NCI-H128 (cell line): ENCODE measurements around the gene DOCK4.

Source experiments
- DNase-seq: peaks from one replicate; lab custom pipeline; 2025; ENCODE audit not compliant: unreplicated experiment; lab: John Stamatoyannopoulos, UW

The DOCK4 gene

DNA sequence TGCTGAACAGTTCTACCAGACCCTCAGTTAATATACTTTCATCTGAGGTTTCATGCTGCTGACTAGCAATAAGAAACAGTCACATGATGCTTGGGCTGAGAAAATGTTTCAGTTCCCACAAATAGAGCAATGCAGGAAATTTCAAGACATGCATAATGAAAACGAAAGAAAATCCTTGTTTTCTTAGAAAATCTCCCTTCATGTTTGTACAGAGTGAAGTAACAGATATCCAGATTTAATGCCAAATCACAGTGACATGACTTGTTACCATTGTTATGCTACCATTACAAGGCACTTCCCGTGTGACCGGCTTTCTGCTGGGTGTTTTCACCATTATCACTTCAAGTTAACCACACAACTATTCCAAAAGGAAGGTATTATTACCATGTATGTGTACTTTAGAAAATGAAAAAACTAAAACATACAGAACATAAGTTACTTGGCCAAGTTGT, 121.7 kb downstream of the DOCK4 start:
- no peak for DNase-seq

DNA sequence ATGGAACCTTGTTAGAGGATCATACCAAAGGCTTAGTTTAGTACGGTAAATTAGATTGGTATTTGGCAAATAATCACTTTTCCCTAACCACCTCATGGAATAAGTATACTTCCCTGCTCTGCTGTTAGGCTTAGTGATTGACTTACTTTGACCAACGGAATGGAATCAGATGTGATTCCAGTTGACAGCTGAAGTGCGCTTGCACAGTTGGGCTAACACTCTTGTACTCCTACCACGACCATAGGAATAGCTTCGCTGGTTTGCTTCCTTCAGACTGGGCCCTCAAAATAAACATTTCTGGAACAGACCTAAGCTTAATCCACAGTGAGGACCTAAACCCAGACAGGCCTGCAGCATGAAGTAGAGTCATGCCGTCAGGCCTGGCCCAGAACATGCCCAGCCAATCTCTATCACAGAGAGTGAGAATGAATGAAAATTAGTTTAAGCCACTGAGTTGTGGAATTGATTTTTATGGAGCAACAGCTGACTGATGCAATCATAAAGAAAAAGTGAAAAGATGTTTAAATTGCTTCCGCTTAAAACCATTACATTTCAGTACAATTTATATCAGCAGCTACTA, 122.3 kb downstream of the DOCK4 start:
- no peak for DNase-seq

DNA sequence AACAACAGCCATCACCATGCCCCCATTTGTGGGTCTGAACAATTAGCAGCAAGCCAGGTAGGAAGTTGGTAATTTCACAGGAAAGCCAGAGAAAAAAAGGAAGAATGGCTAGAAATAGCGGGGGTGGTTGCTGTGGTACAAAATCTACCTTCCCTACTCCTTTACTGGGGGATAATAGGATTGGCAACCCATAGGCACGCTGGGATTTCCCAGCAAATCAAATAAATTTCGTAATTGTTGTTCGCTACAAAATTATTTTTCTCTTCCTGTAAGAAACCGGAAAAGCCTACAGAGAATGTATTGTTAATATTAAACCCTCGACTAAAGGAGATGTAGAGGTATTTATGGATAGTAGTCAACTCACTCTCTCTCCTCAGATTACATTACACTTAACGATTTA, 123.9 kb downstream of the DOCK4 start:
- DNase-seq = no peak

DNA sequence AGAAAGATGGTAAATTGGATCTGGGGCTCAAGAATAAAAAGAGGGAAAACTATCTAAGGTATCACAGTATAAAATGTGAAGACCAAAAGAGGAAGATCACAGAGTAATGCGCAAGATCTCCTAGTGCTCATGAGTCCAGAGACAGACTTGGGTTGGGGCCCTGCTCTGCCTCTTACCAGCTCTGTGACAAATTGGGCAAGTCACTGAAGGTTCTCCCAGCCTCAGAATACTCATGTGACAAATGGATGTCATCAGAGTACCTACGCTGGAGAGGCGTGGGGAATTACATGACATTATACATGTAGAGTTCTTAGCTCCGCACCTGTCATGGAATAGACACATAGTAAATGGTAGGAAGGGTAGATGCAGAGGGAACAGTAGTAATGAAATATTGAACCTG, 124.4 kb downstream of the DOCK4 start:
- DNase-seq = no peak

DNA sequence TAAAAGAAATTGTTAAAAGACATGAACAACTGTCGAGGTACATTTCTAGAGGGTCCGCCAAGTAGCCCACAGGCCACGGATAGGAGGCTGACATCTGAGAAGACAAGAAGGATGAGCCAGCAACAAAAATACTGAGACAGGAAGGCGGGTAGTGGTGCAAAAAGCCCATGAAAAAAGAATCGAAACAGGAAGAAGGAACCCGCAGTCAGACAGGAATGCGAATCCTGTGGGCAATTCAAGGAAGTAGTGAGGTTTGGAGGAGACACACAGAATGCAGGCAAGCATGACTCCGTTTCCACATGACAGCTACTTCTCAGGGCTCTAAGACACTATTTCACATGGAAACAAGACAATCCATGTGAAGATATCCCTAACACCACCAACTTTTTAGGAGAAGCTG, 125.2 kb downstream of the DOCK4 start:
- DNase-seq = no peak

DNA sequence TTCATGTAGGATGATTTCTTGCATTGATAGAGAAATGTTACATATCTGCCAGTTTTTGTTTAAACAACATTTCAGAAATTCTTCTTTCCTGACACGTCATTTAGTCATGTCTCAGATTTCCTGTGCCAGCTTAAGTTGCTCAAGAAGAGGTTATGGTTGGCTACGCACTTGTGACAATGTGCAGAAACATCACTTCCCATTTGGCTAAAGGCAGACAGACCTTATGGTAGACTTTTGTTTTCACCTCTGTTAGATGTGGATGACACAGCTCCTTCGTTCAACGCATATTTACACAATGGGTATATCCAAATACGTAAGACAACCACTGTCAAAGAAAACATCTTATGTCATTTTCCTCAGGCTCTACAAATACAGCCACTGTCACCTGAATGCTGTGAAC, 125.8 kb downstream of the DOCK4 start:
- no peak for DNase-seq

DNA sequence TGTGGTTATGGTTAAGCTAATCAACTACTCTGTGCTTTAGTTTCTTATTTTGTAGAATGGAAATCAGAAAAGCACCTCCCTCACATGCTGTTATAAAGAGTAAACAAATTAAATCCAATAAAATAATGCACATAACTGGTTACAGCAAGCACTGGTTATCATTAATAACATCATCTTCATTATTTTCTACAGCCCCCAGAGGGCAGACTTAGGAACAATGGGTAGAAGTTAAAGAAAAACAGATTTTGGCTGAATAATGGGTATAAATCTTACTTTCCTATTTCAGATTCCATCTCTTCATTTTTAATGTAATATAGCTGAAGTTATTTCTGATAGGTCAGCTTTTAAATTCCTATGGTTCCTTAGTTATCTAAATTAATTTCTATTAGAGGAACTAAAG, 126.5 kb downstream of the DOCK4 start:
- no peak for DNase-seq

DNA sequence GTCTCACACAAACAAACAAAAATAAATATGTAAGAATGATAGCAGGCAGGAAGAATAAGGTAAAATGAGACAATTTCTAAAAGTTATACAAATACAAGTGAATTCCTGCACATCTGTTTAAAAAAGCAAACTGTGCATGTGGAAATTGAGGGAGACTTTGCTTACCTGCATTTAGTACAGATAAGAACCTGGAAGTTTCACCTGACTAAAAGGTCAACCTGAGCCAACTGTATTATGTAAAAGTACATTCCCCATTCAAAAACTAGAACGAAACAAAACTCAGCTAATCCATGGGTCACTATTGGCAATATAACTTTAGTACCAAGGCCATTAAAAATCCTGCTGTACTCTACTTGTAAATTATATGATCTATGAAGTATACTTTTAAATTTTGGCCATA, 127.1 kb downstream of the DOCK4 start:
- DNase-seq = no peak

DNA sequence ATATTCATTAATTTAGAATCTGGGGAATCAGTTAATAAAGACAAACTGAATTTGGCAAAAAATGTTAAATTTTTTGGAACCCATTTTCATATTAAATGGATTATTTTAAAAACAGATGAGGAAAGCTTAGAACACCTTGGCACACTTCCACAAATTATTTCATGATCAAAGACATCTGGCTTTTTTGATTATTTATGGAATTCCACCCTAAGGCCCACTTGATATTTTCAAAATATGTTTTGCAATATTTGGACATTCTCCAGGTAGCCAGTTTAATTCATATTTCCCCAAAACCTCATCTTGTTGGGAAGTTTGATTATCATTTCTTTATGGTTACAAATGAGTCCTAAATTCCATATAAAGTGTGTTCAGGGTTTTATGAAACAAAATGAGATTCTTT, 129.9 kb downstream of the DOCK4 start:
- DNase-seq = no peak

DNA sequence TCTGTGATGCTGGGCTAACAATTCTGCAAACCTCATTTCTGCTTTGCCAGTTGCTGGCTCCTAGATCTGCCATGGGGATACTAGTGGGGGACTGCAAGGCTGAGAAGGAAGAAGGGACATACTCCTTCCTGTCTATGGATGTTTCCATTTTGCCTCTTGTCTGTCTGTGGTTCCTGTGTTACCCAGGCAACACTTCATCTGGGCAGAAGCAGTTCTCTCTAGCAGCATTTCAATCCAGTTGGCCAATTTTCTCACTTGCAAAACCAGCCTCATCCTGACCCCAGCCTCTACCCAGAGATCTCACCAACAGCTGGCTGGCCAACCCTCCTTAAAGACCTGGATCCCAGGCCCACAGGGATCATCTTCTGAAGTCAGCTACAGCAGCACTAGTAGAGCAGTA, 131.7 kb downstream of the DOCK4 start:
- DNase-seq = no peak

DNA sequence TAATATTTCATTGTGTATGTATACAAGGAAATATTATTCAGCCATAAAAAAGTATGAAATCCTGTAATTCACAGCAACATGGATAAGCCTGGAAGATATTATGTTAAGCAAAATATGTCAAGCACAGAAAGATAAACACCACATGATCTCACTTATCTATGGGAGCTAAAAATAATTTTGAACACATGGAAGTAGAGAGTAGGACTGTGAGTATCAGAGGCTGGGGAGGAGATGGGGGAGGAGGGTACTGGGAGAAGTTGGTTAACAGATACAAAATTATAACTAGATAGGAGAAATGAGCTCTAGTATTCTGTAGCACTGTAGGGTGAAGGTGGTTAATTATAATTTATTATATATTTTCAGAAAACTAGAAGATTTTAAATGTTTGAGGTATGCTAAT, 132.7 kb downstream of the DOCK4 start:
- DNase-seq = no peak

DNA sequence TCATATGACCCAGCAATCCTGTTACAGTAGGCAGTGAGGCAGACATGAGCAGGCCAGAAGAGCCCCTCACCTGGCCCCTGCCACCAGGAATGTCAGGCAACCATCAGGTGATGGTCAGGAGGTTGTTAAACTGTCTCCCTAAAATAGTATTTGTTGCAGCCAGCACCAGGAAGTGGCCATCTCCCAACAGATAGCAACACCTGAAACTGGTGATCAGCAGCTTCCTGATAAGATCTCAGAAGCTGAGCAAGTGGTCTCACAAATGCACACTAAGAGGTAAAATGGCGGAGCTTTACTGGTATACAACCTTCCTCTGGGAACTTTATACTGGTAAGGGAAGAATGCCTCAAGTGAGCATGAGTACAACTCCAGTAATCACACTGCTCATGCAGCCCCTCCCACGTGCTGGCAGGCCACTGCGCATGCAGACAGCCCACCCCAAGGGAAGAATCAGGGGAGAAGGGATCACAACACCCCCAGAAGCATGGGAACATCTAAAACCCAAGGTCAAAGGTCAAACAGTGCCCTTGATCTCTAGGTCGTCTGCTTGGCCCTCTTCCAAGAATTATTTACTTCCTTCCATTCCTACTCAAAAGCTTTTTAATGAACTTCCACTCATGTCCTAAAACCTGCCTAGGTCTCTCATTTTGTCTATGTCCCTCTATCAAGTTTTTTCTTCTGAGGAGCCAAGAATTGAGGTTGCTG, 133.5 kb downstream of the DOCK4 start:
- no peak for DNase-seq

DNA sequence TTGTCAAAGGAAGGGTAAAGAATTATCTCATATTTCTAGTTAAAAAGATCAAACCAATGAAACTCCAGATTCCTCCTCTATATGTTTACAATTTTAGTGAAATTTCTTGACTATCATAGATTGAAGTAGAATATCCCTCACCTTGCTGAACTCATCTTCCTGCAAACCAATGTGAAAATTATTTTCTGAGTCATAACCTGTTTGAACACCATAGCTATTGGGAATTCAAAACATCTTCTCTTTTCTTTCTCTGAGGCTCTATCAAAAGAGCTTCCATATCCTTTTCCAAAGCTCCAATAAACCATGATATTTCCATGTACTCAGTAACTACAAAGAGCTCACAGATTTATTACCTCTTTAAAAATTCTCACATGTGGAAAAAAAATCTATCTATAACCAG, 134.3 kb downstream of the DOCK4 start:
- no peak for DNase-seq

DNA sequence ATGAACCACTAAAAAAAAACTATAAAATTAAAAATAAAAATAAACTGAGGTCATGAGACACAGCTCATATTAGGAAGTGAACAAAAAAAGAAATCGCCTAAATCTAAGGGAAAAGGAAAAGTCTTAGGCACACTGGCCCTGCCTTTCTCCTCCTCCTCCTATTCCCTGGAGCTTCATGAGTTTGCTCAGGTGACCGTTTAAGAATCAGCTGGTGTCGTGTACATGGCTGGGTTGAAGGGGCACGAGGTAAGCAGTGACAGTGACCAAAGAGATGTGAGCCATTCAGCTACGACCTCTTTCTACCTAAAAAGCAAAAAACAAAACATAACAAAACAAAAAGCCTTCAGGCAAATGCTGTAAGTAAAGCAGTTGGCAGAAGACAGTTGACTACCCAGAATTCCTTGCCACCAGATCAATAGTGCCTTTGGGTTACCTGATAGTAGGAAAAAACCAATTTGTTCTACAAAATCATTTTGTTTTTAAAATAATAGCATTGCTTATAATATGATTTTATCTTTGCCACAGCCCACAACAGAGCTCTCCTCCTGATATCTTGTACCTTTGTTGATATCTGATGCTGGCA, 135.4 kb downstream of the DOCK4 start:
- DNase-seq = no peak

DNA sequence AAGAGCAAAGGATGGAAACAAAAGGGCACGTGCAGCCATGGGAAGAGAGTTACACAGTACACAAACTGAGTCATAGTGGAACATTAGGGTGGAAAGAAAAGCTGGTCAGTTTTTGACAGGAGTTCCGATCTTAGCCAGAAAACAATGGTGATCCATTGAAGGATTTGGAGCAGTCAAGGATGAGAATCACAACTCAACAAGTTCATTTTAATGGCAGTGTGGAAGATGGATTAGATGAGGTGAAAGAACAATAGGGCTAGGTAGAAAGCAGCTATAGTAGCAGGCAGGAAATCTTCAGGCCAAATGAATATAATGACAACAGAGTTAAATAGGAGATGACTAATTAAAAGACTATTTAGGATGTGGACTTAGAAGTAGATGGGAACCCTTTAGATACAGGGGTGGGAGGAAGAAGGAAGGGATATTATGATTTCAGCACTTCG, 136.3 kb downstream of the DOCK4 start:
- no peak for DNase-seq

DNA sequence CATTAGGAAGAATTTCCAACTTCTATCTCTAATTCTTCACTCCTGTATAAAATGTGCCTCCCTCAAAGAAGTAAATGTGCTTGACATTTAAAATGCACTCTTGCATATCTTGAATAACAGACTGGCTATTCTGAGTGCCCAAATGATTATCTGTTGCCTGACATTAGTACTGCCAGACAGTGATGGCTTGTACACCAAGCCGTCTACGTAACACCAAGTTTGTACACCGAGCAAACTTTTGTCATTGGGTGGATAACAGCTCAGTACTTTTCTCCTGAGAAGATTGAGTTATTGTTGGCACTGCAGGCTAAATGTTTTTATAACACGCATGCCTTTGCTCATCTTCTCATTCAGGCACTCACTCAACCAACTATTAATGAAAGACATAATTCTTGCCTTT, 137.2 kb downstream of the DOCK4 start:
- no peak for DNase-seq

DNA sequence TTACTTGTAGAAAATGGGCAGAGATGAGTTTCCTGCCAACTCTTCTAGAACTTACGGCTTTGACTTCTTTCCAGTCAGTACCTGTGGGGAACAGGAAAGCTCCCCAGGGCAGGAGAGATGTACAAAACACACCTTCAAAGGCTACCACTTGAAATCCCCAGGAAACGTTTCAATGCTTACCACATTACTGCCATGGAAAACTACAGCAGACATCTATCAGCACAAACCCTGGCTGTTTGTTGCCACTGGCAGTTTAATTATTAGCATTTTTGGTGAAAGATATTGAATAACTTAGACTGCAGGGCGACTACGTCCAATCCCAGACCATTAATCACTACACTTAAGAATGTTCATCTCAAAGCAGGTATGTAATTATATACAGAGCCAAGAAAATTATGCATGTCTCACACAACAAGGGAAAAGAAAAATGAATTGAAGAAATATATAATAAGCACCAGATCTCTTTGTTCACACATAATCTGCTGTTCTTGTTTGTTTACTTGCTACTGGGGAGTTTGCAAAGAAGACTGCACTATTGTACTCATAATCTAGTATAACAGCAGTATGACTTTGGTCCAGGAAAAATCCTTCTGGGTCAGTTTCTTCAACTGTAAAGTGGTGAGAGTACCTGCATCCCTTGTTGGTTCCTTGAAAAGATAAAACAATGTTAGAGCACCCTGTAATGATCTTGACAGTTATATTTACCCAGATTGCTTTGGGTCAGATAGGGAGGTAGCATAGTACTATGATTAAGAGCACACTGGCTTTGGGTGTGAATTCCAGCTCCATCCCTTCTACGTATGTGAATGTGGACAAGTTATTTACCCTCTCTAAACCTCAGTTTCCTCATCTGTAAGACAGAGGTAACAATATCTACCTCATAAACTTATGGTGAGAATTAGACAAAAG, 138.3 kb downstream of the DOCK4 start:
- DNase-seq = no peak

DNA sequence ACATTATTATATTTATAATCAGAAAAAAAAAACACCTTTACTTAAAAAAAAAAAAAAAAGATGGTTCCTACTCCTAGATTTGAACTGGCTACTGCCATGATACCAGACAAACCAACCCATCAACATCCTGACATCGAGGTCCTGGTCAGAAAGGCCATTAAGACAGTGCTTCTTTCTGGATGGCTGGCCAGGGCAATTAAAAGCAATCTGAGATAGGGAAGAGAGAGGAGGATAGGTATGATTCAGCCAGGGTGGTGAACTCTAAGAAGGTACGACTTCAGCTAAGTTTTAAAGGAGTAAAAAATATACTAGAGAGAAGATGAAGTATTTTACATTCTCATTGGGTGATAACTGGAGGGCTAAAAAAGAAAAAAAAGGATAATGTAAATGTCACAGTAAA, 139.0 kb downstream of the DOCK4 start:
- DNase-seq = no peak

DNA sequence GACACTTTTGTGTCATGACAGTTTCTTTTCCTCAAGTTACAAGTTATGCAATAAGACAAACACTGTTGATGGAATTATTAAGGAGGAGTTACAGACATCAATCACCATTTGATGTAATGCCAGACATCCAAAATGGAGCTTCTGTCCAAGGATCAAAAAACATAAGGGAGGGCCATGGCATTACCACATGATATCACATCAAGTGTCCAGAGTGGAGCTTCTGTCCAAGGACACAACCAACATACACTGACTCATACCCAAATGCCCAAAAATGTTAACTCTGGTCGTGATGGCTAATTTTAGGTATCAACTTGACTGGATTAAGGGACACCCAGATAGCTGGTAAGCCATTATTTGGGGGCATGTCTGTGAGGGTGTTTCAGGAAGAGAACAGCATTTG, 140.4 kb downstream of the DOCK4 start:
- DNase-seq = no peak

DNA sequence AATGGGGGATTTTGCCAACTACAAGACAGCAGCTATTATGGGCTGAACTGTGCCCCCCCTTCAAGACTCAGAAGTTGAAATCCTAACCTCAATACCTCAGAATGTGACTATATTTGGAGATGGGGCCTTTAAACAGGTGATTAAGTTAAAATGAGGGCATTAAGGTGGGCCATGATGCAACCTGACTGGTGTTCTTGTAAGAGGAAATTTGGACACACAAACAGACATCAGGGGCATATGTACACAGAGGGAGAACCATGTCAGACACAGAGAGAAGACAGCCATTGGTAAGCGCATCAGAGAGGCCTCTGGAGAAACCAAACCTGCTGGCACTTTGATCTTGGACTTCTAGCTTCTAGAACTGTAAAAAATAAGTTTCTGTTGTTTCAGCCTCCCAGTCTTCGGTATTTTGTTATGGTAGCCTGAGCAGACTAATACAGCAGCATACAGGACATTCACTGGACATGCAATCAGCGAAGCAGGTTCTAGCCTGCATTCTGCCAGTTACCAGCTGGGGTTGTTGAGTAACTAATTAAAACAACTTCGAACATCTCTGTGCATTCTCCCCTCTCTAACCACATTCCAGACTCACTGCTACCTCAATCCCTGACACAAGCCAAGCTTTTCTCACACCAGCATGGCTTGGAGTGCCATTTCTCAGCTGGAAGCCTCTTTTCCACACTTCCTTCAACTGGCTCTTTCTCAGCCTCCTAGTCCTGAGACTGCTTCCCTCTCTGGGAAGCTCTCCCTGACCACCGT, 141.4 kb downstream of the DOCK4 start:
- DNase-seq = no peak

DNA sequence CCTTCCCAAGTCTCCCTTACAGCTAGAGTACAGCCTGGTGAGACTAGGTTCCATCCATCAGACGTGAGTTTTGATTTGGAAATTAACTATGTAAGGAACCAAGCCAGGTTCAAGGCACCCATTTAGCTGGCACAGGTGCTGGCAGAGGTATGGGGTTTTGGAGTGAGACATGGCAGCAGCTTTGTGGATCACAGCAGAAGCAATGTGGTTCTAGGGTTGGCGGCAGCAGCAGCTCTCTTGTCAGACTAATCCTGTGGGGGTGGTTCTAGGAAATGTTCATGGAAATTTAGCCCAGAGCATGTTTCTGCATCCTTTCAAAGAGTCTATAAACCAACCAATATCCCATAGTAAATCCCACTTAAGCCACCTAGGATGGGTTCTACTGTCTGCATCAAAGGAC, 142.2 kb downstream of the DOCK4 start:
- no peak for DNase-seq
